Stomach (tissue), 4 donors: ENCODE results near the gene OXCT1.

ENCODE experiments used
- POLR2A ChIP-seq, 4 donors: fragments of 450-650 bp; IDR thresholded peaks; one replicate each; pipeline ENCODE4 v1.6.1; 2016; ENCODE audit warnings: antibody characterized with exemption in 4 of 4, control low read depth in 2 of 4, mild to moderate bottlenecking in 1 of 4, moderate library complexity in 1 of 4
- POLR2AphosphoS5 ChIP-seq, 3 donors: sonication (generic); formaldehyde crosslinking; IDR thresholded peaks; one replicate each; pipeline ENCODE4 v1.6.1; 2016; ENCODE audit warnings: antibody characterized with exemption in 3 of 3
- TF ChIP-seq, protein P1 (sequence below), 7 experiments: fragments of 450-650 bp in 4 of 7; fragments of 200-600 bp in 3 of 7; sonication (generic) in 3 of 7; IDR thresholded peaks; one replicate each; pipeline ENCODE4 v1.5.1; 2016 to 2019; ENCODE audit warnings: antibody characterized with exemption in 7 of 7, control low read depth in 2 of 7, mild to moderate bottlenecking in 1 of 7

DNA sequence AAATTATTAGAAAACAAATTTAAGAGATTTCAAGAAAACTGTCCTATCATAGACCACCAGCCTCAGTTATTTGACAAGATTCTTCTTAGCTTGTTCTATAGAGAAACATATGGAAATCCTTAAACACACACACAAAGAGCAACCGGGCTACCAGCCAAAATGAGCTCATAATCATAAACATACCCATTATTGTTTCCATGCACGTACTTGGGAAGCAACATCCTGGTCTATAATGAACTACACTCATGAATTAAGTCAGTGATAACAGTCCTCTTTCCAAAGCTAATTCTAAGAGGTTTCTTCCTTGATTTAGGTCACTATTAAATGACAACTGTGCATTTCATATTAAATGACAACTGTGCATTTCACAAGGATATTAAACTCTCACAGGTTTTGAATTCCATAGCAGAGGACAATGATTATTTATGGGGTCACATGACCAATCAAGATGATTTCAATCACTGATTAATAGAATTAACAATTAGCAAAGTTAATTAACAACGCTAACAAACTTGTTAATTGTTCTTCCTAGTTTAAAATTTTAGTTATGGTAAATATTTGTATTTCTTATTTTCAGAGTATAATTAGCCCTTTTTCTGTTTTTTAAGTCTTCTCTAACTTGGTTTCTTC is 77.0 kb downstream of the OXCT1 start:
- TF ChIP-seq POLR2AphosphoS5 (IDR thresholded peaks at IDR 0.05) (no peak), POLR2A (IDR thresholded peaks at IDR 0.05) (no peak)
- TF ChIP-seq, protein P1, sequence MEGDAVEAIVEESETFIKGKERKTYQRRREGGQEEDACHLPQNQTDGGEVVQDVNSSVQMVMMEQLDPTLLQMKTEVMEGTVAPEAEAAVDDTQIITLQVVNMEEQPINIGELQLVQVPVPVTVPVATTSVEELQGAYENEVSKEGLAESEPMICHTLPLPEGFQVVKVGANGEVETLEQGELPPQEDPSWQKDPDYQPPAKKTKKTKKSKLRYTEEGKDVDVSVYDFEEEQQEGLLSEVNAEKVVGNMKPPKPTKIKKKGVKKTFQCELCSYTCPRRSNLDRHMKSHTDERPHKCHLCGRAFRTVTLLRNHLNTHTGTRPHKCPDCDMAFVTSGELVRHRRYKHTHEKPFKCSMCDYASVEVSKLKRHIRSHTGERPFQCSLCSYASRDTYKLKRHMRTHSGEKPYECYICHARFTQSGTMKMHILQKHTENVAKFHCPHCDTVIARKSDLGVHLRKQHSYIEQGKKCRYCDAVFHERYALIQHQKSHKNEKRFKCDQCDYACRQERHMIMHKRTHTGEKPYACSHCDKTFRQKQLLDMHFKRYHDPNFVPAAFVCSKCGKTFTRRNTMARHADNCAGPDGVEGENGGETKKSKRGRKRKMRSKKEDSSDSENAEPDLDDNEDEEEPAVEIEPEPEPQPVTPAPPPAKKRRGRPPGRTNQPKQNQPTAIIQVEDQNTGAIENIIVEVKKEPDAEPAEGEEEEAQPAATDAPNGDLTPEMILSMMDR (IDR thresholded peaks at IDR 0.05) = no peak
